ENCODE measurements around the gene GPR158. TPM values are rescaled to one million over a fixed set of nuclear protein-coding genes. Genes with fewer than 3 reads are reported as not detected.

GPR158 gene
- total RNA-seq, 1 donor from 2014 or later, result not detected

- POLR2A ChIA-PET, result no interaction called here
- H3K27ac Mint-ChIP-seq, result no peak overlapping the region
- no peaks in the 10 kb centered on the region for H3K27me3 Mint-ChIP-seq
- no peaks in the 10 kb centered on the region for H3K9me3 Mint-ChIP-seq
- DNase-seq (no peak), ATAC-seq (ENCODE audit: low read depth) (no peak)
- no peak overlapping the region for H3K4me3 Mint-ChIP-seq
- CTCF ChIA-PET, result no interaction called here
- intact Hi-C loops (cut with micrococcal nuclease), result no loop called here
- TF ChIP-seq, protein P1, sequence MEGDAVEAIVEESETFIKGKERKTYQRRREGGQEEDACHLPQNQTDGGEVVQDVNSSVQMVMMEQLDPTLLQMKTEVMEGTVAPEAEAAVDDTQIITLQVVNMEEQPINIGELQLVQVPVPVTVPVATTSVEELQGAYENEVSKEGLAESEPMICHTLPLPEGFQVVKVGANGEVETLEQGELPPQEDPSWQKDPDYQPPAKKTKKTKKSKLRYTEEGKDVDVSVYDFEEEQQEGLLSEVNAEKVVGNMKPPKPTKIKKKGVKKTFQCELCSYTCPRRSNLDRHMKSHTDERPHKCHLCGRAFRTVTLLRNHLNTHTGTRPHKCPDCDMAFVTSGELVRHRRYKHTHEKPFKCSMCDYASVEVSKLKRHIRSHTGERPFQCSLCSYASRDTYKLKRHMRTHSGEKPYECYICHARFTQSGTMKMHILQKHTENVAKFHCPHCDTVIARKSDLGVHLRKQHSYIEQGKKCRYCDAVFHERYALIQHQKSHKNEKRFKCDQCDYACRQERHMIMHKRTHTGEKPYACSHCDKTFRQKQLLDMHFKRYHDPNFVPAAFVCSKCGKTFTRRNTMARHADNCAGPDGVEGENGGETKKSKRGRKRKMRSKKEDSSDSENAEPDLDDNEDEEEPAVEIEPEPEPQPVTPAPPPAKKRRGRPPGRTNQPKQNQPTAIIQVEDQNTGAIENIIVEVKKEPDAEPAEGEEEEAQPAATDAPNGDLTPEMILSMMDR (IDR thresholded peaks at IDR 0.05), result no peak
- no peaks in the 10 kb centered on the region for H3K4me1 Mint-ChIP-seq
- no peaks in the 10 kb centered on the region for H3K36me3 Mint-ChIP-seq (ENCODE audit: low read depth)
These were observed 52.2 kb downstream of the GPR158 start for GRCh38 chr10:25226775-25227682.

GRCh38 chr10:25231751-25232150 is 57.0 kb downstream of the GPR158 start:
- no peak for ATAC-seq (ENCODE audit: low read depth)
- DNase-seq, result no peak
- Mint-ChIP-seq H3K27ac (no peak overlapping the region), H3K4me3 (no peak overlapping the region), H3K36me3 (ENCODE audit: low read depth) (no peaks in the 10 kb centered on the region), H3K9me3 (peaks cover 2% of the 10 kb centered on the region), H3K27me3 (no peaks in the 10 kb centered on the region), H3K4me1 (no peaks in the 10 kb centered on the region)
- intact Hi-C loops (cut with micrococcal nuclease), result no loop called here
- CTCF ChIA-PET, result no interaction called here
- POLR2A ChIA-PET, result no interaction called here
- TF ChIP-seq, protein P1 (IDR thresholded peaks at IDR 0.05), result no peak

GRCh38 chr10:25232204-25232603 is 57.4 kb downstream of the GPR158 start:
- CTCF ChIA-PET, result no interaction called here
- ATAC-seq (ENCODE audit: low read depth), result no peak
- Mint-ChIP-seq H3K36me3 (ENCODE audit: low read depth) (no peaks in the 10 kb centered on the region), H3K4me1 (no peaks in the 10 kb centered on the region), H3K27ac (no peak overlapping the region), H3K4me3 (no peak overlapping the region), H3K9me3 (peaks cover 2% of the 10 kb centered on the region), H3K27me3 (no peaks in the 10 kb centered on the region)
- POLR2A ChIA-PET, result no interaction called here
- TF ChIP-seq, protein P1 (IDR thresholded peaks at IDR 0.05), result no peak
- no peak for DNase-seq
- intact Hi-C loops (cut with micrococcal nuclease), result no loop called here

GRCh38 chr10:25245165-25245564 is 70.4 kb downstream of the GPR158 start:
- H3K4me1 Mint-ChIP-seq, result no peaks in the 10 kb centered on the region
- H3K4me3 Mint-ChIP-seq, result no peak overlapping the region
- no peaks in the 10 kb centered on the region for H3K9me3 Mint-ChIP-seq
- H3K27me3 Mint-ChIP-seq, result no peaks in the 10 kb centered on the region
- ATAC-seq (ENCODE audit: low read depth), result no peak
- ChIA-PET CTCF (no interaction called here), POLR2A (no interaction called here)
- TF ChIP-seq, protein P1 (IDR thresholded peaks at IDR 0.05), result no peak
- intact Hi-C loops (cut with micrococcal nuclease), result no loop called here
- no peak overlapping the region for H3K27ac Mint-ChIP-seq
- DNase-seq, result no peak
- no peaks in the 10 kb centered on the region for H3K36me3 Mint-ChIP-seq (ENCODE audit: low read depth)

GRCh38 chr10:25257646-25258045 is 82.8 kb downstream of the GPR158 start:
- ATAC-seq (ENCODE audit: low read depth), result no peak
- no peak overlapping the region for H3K27ac Mint-ChIP-seq
- no peaks in the 10 kb centered on the region for H3K9me3 Mint-ChIP-seq
- no peaks in the 10 kb centered on the region for H3K27me3 Mint-ChIP-seq
- no peak for DNase-seq
- H3K36me3 Mint-ChIP-seq (ENCODE audit: low read depth), result no peaks in the 10 kb centered on the region
- ChIA-PET POLR2A (no interaction called here), CTCF (no interaction called here)
- intact Hi-C loops (cut with micrococcal nuclease), result no loop called here
- TF ChIP-seq, protein P1 (IDR thresholded peaks at IDR 0.05), result no peak
- H3K4me1 Mint-ChIP-seq, result no peaks in the 10 kb centered on the region
- no peak overlapping the region for H3K4me3 Mint-ChIP-seq

Measured in activated B cell treated with CpG ODN at 0.5 μM for 24 hours (primary cell).